Activated effector memory CD4-positive, alpha-beta T cell treated with anti-CD3 and anti-CD28 coated beads, Interleukin-2, amount 50 U/mL, for 16 hours (primary cell): Measurements from ENCODE around the gene RLF.

ENCODE experiments used
- DNase-seq: peaks from one replicate; pipeline ENCODE4 v3.0.0-alpha.2; 2020

Gene RLF

GRCh38 chr1:40274331-40274730, 113.1 kb downstream of the RLF start:
- DNase-seq = no peak

- no peak for DNase-seq
Observed at GRCh38 chr1:40276122-40276521, 114.9 kb downstream of the RLF start.

GRCh38 chr1:40281853-40282252, 120.7 kb downstream of the RLF start:
- DNase-seq = no peak
